MCF 10A (cell line): Measurements from ENCODE around the gene FOXS1. TPM values are rescaled to one million over a fixed set of nuclear protein-coding genes. Genes with fewer than 3 reads are reported as not detected.

Source experiments
- BruUV-seq: library from RNA; stranded (reverse); fragments of 400-500 nt; replicated peaks from 2 replicates; lab custom pipeline; 2021; lab: Mats Ljungman, UMichigan
- CTCF ChIA-PET: fragments of 300-600 bp; sonication (Branson Sonifier 250); formaldehyde crosslinking; extraction: SDS; loops from one replicate; lab custom pipeline; 2021; ENCODE audit warnings: antibody characterized with exemption, inconsistent platforms; lab: Yijun Ruan, JAX
- POLR2A ChIA-PET: fragments of 300-600, 350-650 bp; sonication (Branson Sonifier 250); formaldehyde crosslinking; extraction: SDS; loops from one replicate; lab custom pipeline; 2020; ENCODE audit warnings: antibody characterized with exemption, inconsistent platforms; lab: Yijun Ruan, JAX
- DNase-seq: peaks from one replicate; pipeline ENCODE4 v3.0.0-alpha.2; 2018; ENCODE audit not compliant: unreplicated experiment
- H3K27ac Mint-ChIP-seq: one replicate; pipeline ENCODE4 v1.8.0; 2022; ENCODE audit warnings: mild to moderate bottlenecking, low read depth, mixed read lengths; ENCODE audit not compliant: unreplicated experiment
- H3K27me3 Mint-ChIP-seq: one replicate; pipeline ENCODE4 v1.8.0; 2022; ENCODE audit warnings: mixed read lengths; ENCODE audit not compliant: insufficient read depth, unreplicated experiment
- H3K36me3 Mint-ChIP-seq: one replicate; pipeline ENCODE4 v1.8.0; 2022; ENCODE audit warnings: mild to moderate bottlenecking, moderate library complexity, mixed read lengths; ENCODE audit not compliant: insufficient read depth, unreplicated experiment
- H3K4me1 Mint-ChIP-seq: one replicate; pipeline ENCODE4 v1.8.0; 2022; ENCODE audit warnings: mixed read lengths; ENCODE audit not compliant: insufficient read depth, unreplicated experiment
- H3K4me3 Mint-ChIP-seq: one replicate; pipeline ENCODE4 v1.8.0; 2022; ENCODE audit warnings: mild to moderate bottlenecking, moderate library complexity, mixed read lengths; ENCODE audit not compliant: unreplicated experiment
- H3K9me3 Mint-ChIP-seq: one replicate; pipeline ENCODE4 v1.8.0; 2022; ENCODE audit warnings: mixed read lengths; ENCODE audit not compliant: unreplicated experiment
- CTCF ChIP-seq: fragments of 200-600 bp; IDR thresholded peaks from one replicate; pipeline ENCODE4 v1.8.0; 2022; ENCODE audit warnings: antibody characterized with exemption, mild to moderate bottlenecking; ENCODE audit not compliant: unreplicated experiment
- intact Hi-C: fragments of 100-400 bp; cut with micrococcal nuclease; formaldehyde crosslinking; loops from 2 replicates; pipeline ENCODE4 v1.14.1; 2022
- total RNA-seq: library from RNA; stranded (reverse); gene quantifications from 2 replicates; pipeline ENCODE4 v1.2.3, GENCODE V29; 2022

Gene FOXS1
- total RNA-seq, 1 experiment from 2014 or later, result not detected

GRCh38 chr20:31856516-31856915 lies 11.1 kb upstream of the FOXS1 start:
- Mint-ChIP-seq H3K27me3 (peaks cover 23% of the 10 kb centered on the region), H3K27ac (no peak overlapping the region), H3K9me3 (no peaks in the 10 kb centered on the region), H3K36me3 (no peaks in the 10 kb centered on the region), H3K4me3 (no peak overlapping the region), H3K4me1 (peaks cover 5% of the 10 kb centered on the region)
- intact Hi-C loops, result no loop called here
- no peak for TF ChIP-seq CTCF
- ChIA-PET POLR2A (no interaction called here), CTCF (interaction anchor here (0.6 to 12.8 kb wide), 11 partner anchors 10 to 267 kb away, joined by 3 to 200 read pairs (median 34); partner anchors contain the start of genes DUSP15, PDRG1 and TTLL9)
- no peak for DNase-seq
- BruUV-seq, result no TSS peak

GRCh38 chr20:31853481-31853880 lies 8.1 kb upstream of the FOXS1 start:
- Mint-ChIP-seq H3K27me3 (peaks cover 32% of the 10 kb centered on the region), H3K9me3 (no peaks in the 10 kb centered on the region), H3K36me3 (no peaks in the 10 kb centered on the region), H3K4me1 (no peaks in the 10 kb centered on the region), H3K27ac (no peak overlapping the region), H3K4me3 (no peak overlapping the region)
- intact Hi-C loops, result no loop called here
- BruUV-seq, result no TSS peak
- ChIA-PET POLR2A (interaction anchor here (1.4 kb wide), 1 partner anchor 98 kb away, joined by 5 read pairs; the partner anchor contains the start of gene PDRG1), CTCF (interaction anchor here (0.6 to 12.8 kb wide), 43 partner anchors 10 to 800 kb away, joined by 3 to 200 read pairs (median 7); partner anchors contain the start of genes DUSP15, MYLK2, PDRG1 and TTLL9)
- DNase-seq, result no peak
- TF ChIP-seq CTCF, result no peak

GRCh38 chr20:31851240-31851955 lies 6.0 kb upstream of the FOXS1 start:
- no peaks in the 10 kb centered on the region for H3K36me3 Mint-ChIP-seq
- DNase-seq, result no peak
- no peaks in the 10 kb centered on the region for H3K4me1 Mint-ChIP-seq
- intact Hi-C loops, result no loop called here
- no peaks in the 10 kb centered on the region for H3K9me3 Mint-ChIP-seq
- no peak for TF ChIP-seq CTCF
- BruUV-seq, result no TSS peak
- H3K27ac Mint-ChIP-seq, result no peak overlapping the region
- H3K27me3 Mint-ChIP-seq, result peaks cover 33% of the 10 kb centered on the region
- ChIA-PET CTCF (interaction anchor here (0.5 to 12.8 kb wide), 48 partner anchors 9 to 879 kb away, joined by 3 to 200 read pairs (median 6); partner anchors contain the start of genes DUSP15, MYLK2, PDRG1 and TTLL9), POLR2A (interaction anchor here (0.7 kb wide), 1 partner anchor 236 kb away, joined by 6 read pairs; no protein-coding TSS in a partner anchor)
- H3K4me3 Mint-ChIP-seq, result no peak overlapping the region

GRCh38 chr20:31849306-31849930 lies 4.0 kb upstream of the FOXS1 start:
- no peaks in the 10 kb centered on the region for H3K36me3 Mint-ChIP-seq
- H3K4me1 Mint-ChIP-seq, result no peaks in the 10 kb centered on the region
- no peak overlapping the region for H3K4me3 Mint-ChIP-seq
- CTCF ChIA-PET, result interaction anchor here (1.0 to 12.8 kb wide), 12 partner anchors 13 to 799 kb away, joined by 3 to 200 read pairs (median 16); partner anchors contain the start of gene PDRG1
- TF ChIP-seq CTCF, result no peak
- intact Hi-C loops, result no loop called here
- H3K27ac Mint-ChIP-seq, result no peak overlapping the region
- H3K9me3 Mint-ChIP-seq, result no peaks in the 10 kb centered on the region
- no TSS peak for BruUV-seq
- DNase-seq, result no peak
- peaks cover 33% of the 10 kb centered on the region for H3K27me3 Mint-ChIP-seq
- POLR2A ChIA-PET, result interaction anchor here (0.7 kb wide), 1 partner anchor 183 kb away, joined by 3 read pairs; no protein-coding TSS in a partner anchor
